IMR-90 (cell line): ENCODE results near the gene RHOBTB3. TPM values are rescaled to one million over a fixed set of nuclear protein-coding genes. Genes with fewer than 3 reads are reported as not detected.
A peak's percentile ranks its signal among the peaks of the same experiment; 100 is the strongest.

Experiments
- ATAC-seq: fragments of 200-7000 bp; cut with Tn5 transposase; 2 replicates; pipeline ENCODE4 v1.9.1; 2020; ENCODE audit warnings: low read depth, mild to moderate bottlenecking, moderate library complexity
- BruUV-seq: library from RNA; stranded (reverse); fragments of 400-500 nt; replicated peaks from 2 replicates; lab custom pipeline; 2021; lab: Mats Ljungman, UMichigan
- CTCF ChIA-PET: fragments of 300-600 bp; formaldehyde crosslinking; extraction: SDS; loops from one replicate; lab custom pipeline; 2021; ENCODE audit warnings: antibody characterized with exemption; lab: Yijun Ruan, JAX
- POLR2A ChIA-PET: fragments of 300-600 bp; sonication (Branson Sonifier 250); formaldehyde crosslinking; loops from one replicate; lab custom pipeline; 2022; ENCODE audit warnings: antibody characterized with exemption; ENCODE audit not compliant: unreplicated experiment; lab: Charles Lee
- DNase-seq: peaks from one replicate; pipeline ENCODE4 v3.0.0; 2013
- H2AFZ ChIP-seq: replicated peaks from 2 replicates; pipeline ENCODE3; 2013; ENCODE audit warnings: low read length, mild to moderate bottlenecking; ENCODE audit not compliant: poor library complexity
- H2AK5ac ChIP-seq: 2 replicates; pipeline ENCODE4 v1.6.1; 2013; ENCODE audit warnings: low read depth, low read length, inconsistent platforms
- H2AK9ac ChIP-seq: replicated peaks from 2 replicates; pipeline ENCODE3; 2013; ENCODE audit warnings: mild to moderate bottlenecking, low read depth, low read length, moderate library complexity; ENCODE audit not compliant: poor library complexity
- H2BK120ac ChIP-seq: 2 replicates; pipeline ENCODE4 v1.6.1; 2013; ENCODE audit warnings: low read depth, low read length, inconsistent platforms
- H2BK15ac ChIP-seq: 3 replicates; pipeline ENCODE4 v1.6.1; 2013; ENCODE audit warnings: low read depth, low read length, inconsistent platforms
- H2BK20ac ChIP-seq: 2 replicates; pipeline ENCODE4 v1.6.1; 2013; ENCODE audit warnings: low read depth, mild to moderate bottlenecking, inconsistent platforms, low read length, moderate library complexity
- H2BK5ac ChIP-seq: 2 replicates; pipeline ENCODE4 v1.6.1; 2013; ENCODE audit warnings: mild to moderate bottlenecking, low read depth, low read length, inconsistent platforms; ENCODE audit not compliant: poor library complexity, severe bottlenecking
- H3K14ac ChIP-seq: replicated peaks from 2 replicates; pipeline ENCODE4 v1.6.1; 2013; ENCODE audit warnings: low read depth, low read length, inconsistent platforms
- H3K18ac ChIP-seq: 2 replicates; pipeline ENCODE4 v1.6.1; 2013; ENCODE audit warnings: low read depth, low read length, control low read depth
- H3K23ac ChIP-seq: 2 replicates; pipeline ENCODE4 v1.6.1; 2013; ENCODE audit warnings: low read depth, low read length, inconsistent platforms
- H3K27ac ChIP-seq: 2 replicates; pipeline ENCODE4 v1.5.1; 2013; ENCODE audit warnings: mild to moderate bottlenecking, control low read depth, low read length; ENCODE audit not compliant: insufficient read depth
- H3K27me3 ChIP-seq: 2 replicates; pipeline ENCODE4 v1.6.1; 2013; ENCODE audit warnings: low read length; ENCODE audit not compliant: control insufficient read depth, insufficient read depth
- H3K36me3 ChIP-seq: 2 replicates; pipeline ENCODE4 v1.6.1; 2013; ENCODE audit warnings: low read length, mixed read lengths; ENCODE audit not compliant: control insufficient read depth, insufficient read depth
- H3K4ac ChIP-seq: 2 replicates; pipeline ENCODE4 v1.6.1; 2013; ENCODE audit warnings: low read depth, low read length, inconsistent platforms
- H3K4me1 ChIP-seq: 2 replicates; pipeline ENCODE4 v1.6.1; 2013; ENCODE audit warnings: low read length, mixed read lengths; ENCODE audit not compliant: control insufficient read depth, insufficient read depth
- H3K4me2 ChIP-seq: 2 replicates; pipeline ENCODE4 v1.6.1; 2013; ENCODE audit warnings: low read depth, mild to moderate bottlenecking, control low read depth, low read length, moderate library complexity
- H3K4me3 ChIP-seq: 2 replicates; pipeline ENCODE4 v1.5.1; 2013; ENCODE audit warnings: low read depth, mild to moderate bottlenecking, control low read depth, low read length, moderate library complexity; ENCODE audit not compliant: insufficient read depth
- H3K56ac ChIP-seq: 2 replicates; pipeline ENCODE4 v1.6.1; 2013; ENCODE audit warnings: low read length, inconsistent platforms; ENCODE audit not compliant: insufficient read depth; ENCODE audit errors: extremely low read depth
- H3K79me1 ChIP-seq, 2 experiments: 2 replicates each; pipeline ENCODE4 v1.6.1; 2013; ENCODE audit warnings: low read length in 2 of 2, inconsistent platforms in 1 of 2, low read depth in 1 of 2
- H3K9ac ChIP-seq: 2 replicates; pipeline ENCODE4 v1.6.1; 2013; ENCODE audit warnings: low read depth, low read length, control low read depth
- H3K9me1 ChIP-seq: 2 replicates; pipeline ENCODE4 v1.6.1; 2013; ENCODE audit warnings: low read length, inconsistent platforms; ENCODE audit not compliant: insufficient read depth
- H3K9me3 ChIP-seq: 2 replicates; pipeline ENCODE4 v1.6.1; 2013; ENCODE audit warnings: low read length; ENCODE audit not compliant: control insufficient read depth, insufficient read depth
- H4K20me1 ChIP-seq: 2 replicates; pipeline ENCODE4 v1.6.1; 2013; ENCODE audit warnings: low read length, inconsistent platforms; ENCODE audit not compliant: insufficient read depth
- H4K5ac ChIP-seq: 2 replicates; pipeline ENCODE4 v1.6.1; 2013; ENCODE audit warnings: mild to moderate bottlenecking, low read depth, low read length, control low read depth
- H4K8ac ChIP-seq, 2 experiments: 2 replicates each; pipeline ENCODE4 v1.6.1; 2013; ENCODE audit warnings: low read depth in 2 of 2, low read length in 2 of 2, control low read depth in 1 of 2, inconsistent platforms in 1 of 2
- H4K91ac ChIP-seq: 2 replicates; pipeline ENCODE4 v1.6.1; 2013; ENCODE audit warnings: low read depth, low read length, inconsistent platforms; ENCODE audit not compliant: insufficient read depth
- BHLHE40 ChIP-seq: fragments of 150-350 bp; IDR thresholded peaks from 2 replicates; pipeline ENCODE4 v1.6.1; 2016; ENCODE audit warnings: mild to moderate bottlenecking, low read depth, low read length
- CEBPB ChIP-seq: IDR thresholded peaks from 2 replicates; pipeline ENCODE4 v1.6.1; 2012; ENCODE audit warnings: low read depth, low read length, improper control_type of control experiment
- MXI1 ChIP-seq: IDR thresholded peaks from 2 replicates; pipeline ENCODE4 v1.6.1; 2012; ENCODE audit warnings: low read depth, mild to moderate bottlenecking, low read length, moderate library complexity, borderline replicate concordance
- WGBS, 2 experiments: methylation state at CpG; one replicate each; pipeline versions ENCODE4 v1.1.5 to v1.1.7; 2013; ENCODE audit warnings: missing lambda C conversion rate in 2 of 2; ENCODE audit not compliant: insufficient read length in 1 of 2; ENCODE audit errors: extremely low coverage in 2 of 2; 5-methylcytosine and 5-hydroxymethylcytosine counted together
- dilution Hi-C: fragments of 300-500 bp; cut with HindIII; formaldehyde crosslinking; loops from one replicate; pipeline ENCODE4 v1.14.3; 2018; ENCODE audit warnings: low sequenced_read_pairs; ENCODE audit not compliant: unreplicated experiment
- in situ Hi-C: fragments of 300-500 bp; cut with MboI; formaldehyde crosslinking; loops from 3 replicates; pipeline ENCODE4 v1.14.3; 2019; ENCODE audit warnings: low sequenced_read_pairs, inconsistent platforms, mixed read lengths
- intact Hi-C: fragments of 100-400 bp; cut with micrococcal nuclease; formaldehyde crosslinking; loops from 2 replicates; pipeline ENCODE4 v1.10.0; 2022
- polyA plus RNA-seq, 3 experiments: library from polyadenylated mRNA; depleted of rRNA; stranded (reverse); fragments of >200 nt; gene quantifications; 2 replicates each; pipeline ENCODE4 v1.2.3, GENCODE V29; 2012; ENCODE audit warnings: low replicate concordance in 1 of 3
- total RNA-seq: library from RNA; depleted of rRNA; stranded (reverse); fragments of >200 nt; gene quantifications from 2 replicates; pipeline ENCODE4 v1.2.3, GENCODE V29; 2012

RHOBTB3 gene
- total and polyA plus RNA-seq, 2 of the 4 experiments (the other 2 are of a cell fraction) = 117 to 447 TPM

GRCh38 chr5:95786821-95787418, 55.8 kb downstream of the RHOBTB3 start:
- Histone ChIP-seq H2AK5ac (no peak overlapping the region), H3K27ac (peak overlapping the region; percentile 2; the same call in 1 of the 2 replicates), H3K27me3 (no peaks in the 10 kb centered on the region), H3K23ac (no peak overlapping the region), H3K18ac (peak overlapping the region; percentile 76; the same call in 1 of the 2 replicates), H3K4ac (peak overlapping the region; percentile 62; the same call in 1 of the 2 replicates), H2AFZ (no peak overlapping the region), H3K4me1 (peaks cover 10% of the 10 kb centered on the region), H3K9ac (no peak overlapping the region; the same call in 1 of the 2 replicates), H3K4me2 (no peak overlapping the region; the same call in 1 of the 2 replicates), H4K91ac (no peak overlapping the region), H4K8ac (peak overlapping the region in 1 of 2 experiments; percentile 59; a peak in 1 of 4 replicates), H2BK120ac (peak overlapping the region; percentile 24), H3K56ac (no peak overlapping the region; the same call in 1 of the 2 replicates), H2AK9ac (no peak overlapping the region), H4K5ac (no peak overlapping the region), H3K9me1 (peaks cover 8% of the 10 kb centered on the region), H2BK20ac (peak overlapping the region; percentile 63; the same call in 1 of the 2 replicates), H2BK15ac (no peak overlapping the region), H4K20me1 (no peaks in the 10 kb centered on the region), H3K36me3 (peaks cover 36% of the 10 kb centered on the region), H3K9me3 (no peaks in the 10 kb centered on the region), H3K14ac (no peak overlapping the region), H3K79me1 (peaks cover 23 to 43% of the 10 kb centered on the region in 2 experiments), H2BK5ac (peak overlapping the region; percentile 98), H3K4me3 (no peak overlapping the region)
- CTCF ChIA-PET = interaction anchor here (0.5 to 1.3 kb wide), 3 partner anchors 60 to 1796 kb away, joined by 3 read pairs; no protein-coding TSS in a partner anchor
- peak; percentile 75 for DNase-seq
- POLR2A ChIA-PET = interaction anchor here (0.7 kb wide), 1 partner anchor 36 kb away, joined by 4 read pairs; the partner anchor contains the start of gene GLRX
- no TSS peak for BruUV-seq
- intact Hi-C loops (no loop called here), in situ Hi-C loops (loop anchor here (5.0 kb wide), 1 partner anchor 35 kb away; the partner anchor contains the start of gene GLRX), dilution Hi-C loops (no loop called here)
- 60% methylated on average over 1 of the region's 3 CpGs; no CpG with 5 or more reads in 1 of the 2 experiments for WGBS, 2 experiments
- peak; percentile 61 for ATAC-seq
- peak; percentile 42 for TF ChIP-seq CEBPB
- TF ChIP-seq MXI1 = 0 out of 2 replicates have a peak, but pooled peaks have one; percentile 37
- no peak for TF ChIP-seq BHLHE40
